HepG2 (cell line): ENCODE data around the gene CD7. TPM values are rescaled to one million over a fixed set of nuclear protein-coding genes. Genes with fewer than 3 reads are reported as not detected.
A peak's percentile ranks its signal among the peaks of the same experiment; 100 is the strongest.

Source experiments
- SP5 ChIP-seq: IDR thresholded peaks from 2 replicates; pipeline ENCODE4 v1.6.1; 2016; ENCODE audit warnings: low read depth, borderline replicate concordance
- ZSCAN31 ChIP-seq: sonication (generic); formaldehyde crosslinking; IDR thresholded peaks from 2 replicates; pipeline ENCODE4 v1.5.0; 2020; ENCODE audit warnings: low read depth, mild to moderate bottlenecking, missing genetic modification reagents
- ZZZ3 ChIP-seq: sonication (generic); formaldehyde crosslinking; IDR thresholded peaks from 2 replicates; pipeline ENCODE4 v1.4.0; 2020; ENCODE audit warnings: missing genetic modification reagents, mild to moderate bottlenecking, borderline replicate concordance
- polyA plus RNA-seq, 8 experiments: library from polyadenylated mRNA; depleted of rRNA in 3 of 8; stranded (reverse) in 7 of 8; unstranded in 1 of 8; fragments of >200 nt; fragmentation: Illumina TruSeq in 4 of 8; extraction: Trizol in 4 of 8; gene quantifications; 2 replicates each; pipeline versions ENCODE4 v1.2.1 to v1.2.3, GENCODE V29; 2011 to 2016; ENCODE audit warnings: low read depth in 4 of 8, missing spikeins in 1 of 8, mixed read lengths in 1 of 8; ENCODE audit not compliant: insufficient read depth in 1 of 8
- total RNA-seq, 5 experiments: library from RNA; depleted of rRNA; stranded (reverse); fragments of >200 nt; fragmentation: Illumina TruSeq; extraction: Trizol; gene quantifications; 2 replicates each; pipeline ENCODE4 v1.2.3, GENCODE V29; 2016; ENCODE audit warnings: low read depth in 1 of 5
- TF ChIP-seq, protein P1 (sequence below): sonication (generic); formaldehyde crosslinking; IDR thresholded peaks from 2 replicates; pipeline ENCODE4 v1.5.0; 2020; ENCODE audit warnings: mild to moderate bottlenecking, missing genetic modification reagents
- TF ChIP-seq, protein P2 (sequence below): sonication (generic); formaldehyde crosslinking; IDR thresholded peaks from 2 replicates; pipeline ENCODE4 v1.5.0; 2020; ENCODE audit warnings: mild to moderate bottlenecking, missing genetic modification reagents, borderline replicate concordance
- TF ChIP-seq, protein P3 (sequence below): sonication (generic); formaldehyde crosslinking; IDR thresholded peaks from 2 replicates; pipeline ENCODE4 v1.4.0; 2020; ENCODE audit warnings: missing genetic modification reagents
- TF ChIP-seq, protein P4 (sequence below): sonication (generic); formaldehyde crosslinking; IDR thresholded peaks from 2 replicates; pipeline ENCODE4 v1.5.1; 2020; ENCODE audit warnings: mild to moderate bottlenecking, missing genetic modification reagents, moderate library complexity
- TF ChIP-seq, protein P5 (sequence below): IDR thresholded peaks from 2 replicates; pipeline ENCODE4 v1.6.1; 2016; ENCODE audit warnings: low read depth, missing genetic modification reagents, missing compliant biosample characterization
- TF ChIP-seq, protein P6 (sequence below): conservative IDR thresholded peaks from 2 replicates; pipeline ENCODE4 v1.6.1; 2018; ENCODE audit warnings: missing genetic modification reagents

CD7 gene
- total and polyA plus RNA-seq, 2 of the 13 experiments (the other 11 are each of a cell fraction or from before 2014, with no cell fraction given): 67.6 to 76.4 TPM

DNA sequence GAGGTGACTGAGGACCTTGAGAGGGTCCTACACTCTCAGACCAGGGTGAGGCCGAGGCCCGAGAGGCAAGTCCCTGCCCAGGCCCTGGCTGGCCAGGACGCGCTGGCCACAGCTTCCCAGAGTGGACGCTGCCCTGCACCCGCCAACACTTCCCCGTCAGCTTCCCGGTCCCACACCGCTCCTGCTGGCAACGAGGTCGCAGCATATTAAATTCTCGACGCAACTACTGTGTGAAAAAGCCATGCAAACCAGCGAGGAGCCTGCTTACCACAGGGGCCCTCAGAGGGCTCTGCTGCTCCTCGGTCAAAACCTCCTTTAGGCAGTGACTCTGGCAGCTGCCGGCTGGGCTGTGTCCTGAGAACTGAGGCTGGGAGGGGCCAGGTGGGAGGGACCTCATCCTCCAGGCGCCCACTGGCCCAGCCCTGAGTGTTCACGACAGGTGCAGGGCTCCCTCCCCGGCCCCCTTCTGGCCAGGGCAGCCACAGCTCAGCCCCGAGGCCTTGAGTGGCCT is 39.5 kb upstream of the CD7 start (continued):
- TF ChIP-seq, protein P1, sequence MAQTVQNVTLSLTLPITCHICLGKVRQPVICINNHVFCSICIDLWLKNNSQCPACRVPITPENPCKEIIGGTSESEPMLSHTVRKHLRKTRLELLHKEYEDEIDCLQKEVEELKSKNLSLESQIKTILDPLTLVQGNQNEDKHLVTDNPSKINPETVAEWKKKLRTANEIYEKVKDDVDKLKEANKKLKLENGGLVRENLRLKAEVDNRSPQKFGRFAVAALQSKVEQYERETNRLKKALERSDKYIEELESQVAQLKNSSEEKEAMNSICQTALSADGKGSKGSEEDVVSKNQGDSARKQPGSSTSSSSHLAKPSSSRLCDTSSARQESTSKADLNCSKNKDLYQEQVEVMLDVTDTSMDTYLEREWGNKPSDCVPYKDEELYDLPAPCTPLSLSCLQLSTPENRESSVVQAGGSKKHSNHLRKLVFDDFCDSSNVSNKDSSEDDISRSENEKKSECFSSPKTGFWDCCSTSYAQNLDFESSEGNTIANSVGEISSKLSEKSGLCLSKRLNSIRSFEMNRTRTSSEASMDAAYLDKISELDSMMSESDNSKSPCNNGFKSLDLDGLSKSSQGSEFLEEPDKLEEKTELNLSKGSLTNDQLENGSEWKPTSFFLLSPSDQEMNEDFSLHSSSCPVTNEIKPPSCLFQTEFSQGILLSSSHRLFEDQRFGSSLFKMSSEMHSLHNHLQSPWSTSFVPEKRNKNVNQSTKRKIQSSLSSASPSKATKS (CRISPR knock-in tag): no peak
- TF ChIP-seq, protein P2, sequence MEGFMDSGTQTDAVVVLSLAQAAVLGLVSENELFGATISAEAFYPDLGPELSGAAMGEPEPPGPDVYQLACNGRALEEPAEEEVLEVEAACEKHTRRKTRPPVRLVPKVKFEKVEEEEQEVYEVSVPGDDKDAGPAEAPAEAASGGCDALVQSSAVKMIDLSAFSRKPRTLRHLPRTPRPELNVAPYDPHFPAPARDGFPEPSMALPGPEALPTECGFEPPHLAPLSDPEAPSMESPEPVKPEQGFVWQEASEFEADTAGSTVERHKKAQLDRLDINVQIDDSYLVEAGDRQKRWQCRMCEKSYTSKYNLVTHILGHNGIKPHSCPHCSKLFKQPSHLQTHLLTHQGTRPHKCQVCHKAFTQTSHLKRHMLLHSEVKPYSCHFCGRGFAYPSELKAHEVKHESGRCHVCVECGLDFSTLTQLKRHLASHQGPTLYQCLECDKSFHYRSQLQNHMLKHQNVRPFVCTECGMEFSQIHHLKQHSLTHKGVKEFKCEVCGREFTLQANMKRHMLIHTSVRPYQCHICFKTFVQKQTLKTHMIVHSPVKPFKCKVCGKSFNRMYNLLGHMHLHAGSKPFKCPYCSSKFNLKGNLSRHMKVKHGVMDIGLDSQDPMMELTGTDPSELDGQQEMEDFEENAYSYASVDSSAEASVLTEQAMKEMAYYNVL (CRISPR knock-in tag): peak; percentile 50; the same call in 1 of the 2 replicates
- TF ChIP-seq ZZZ3 (no peak), SP5 (CRISPR knock-in tag) (0 out of 2 replicates have a peak, but pooled peaks have one; percentile 24), ZSCAN31 (CRISPR knock-in tag) (no peak)
- TF ChIP-seq, protein P3, sequence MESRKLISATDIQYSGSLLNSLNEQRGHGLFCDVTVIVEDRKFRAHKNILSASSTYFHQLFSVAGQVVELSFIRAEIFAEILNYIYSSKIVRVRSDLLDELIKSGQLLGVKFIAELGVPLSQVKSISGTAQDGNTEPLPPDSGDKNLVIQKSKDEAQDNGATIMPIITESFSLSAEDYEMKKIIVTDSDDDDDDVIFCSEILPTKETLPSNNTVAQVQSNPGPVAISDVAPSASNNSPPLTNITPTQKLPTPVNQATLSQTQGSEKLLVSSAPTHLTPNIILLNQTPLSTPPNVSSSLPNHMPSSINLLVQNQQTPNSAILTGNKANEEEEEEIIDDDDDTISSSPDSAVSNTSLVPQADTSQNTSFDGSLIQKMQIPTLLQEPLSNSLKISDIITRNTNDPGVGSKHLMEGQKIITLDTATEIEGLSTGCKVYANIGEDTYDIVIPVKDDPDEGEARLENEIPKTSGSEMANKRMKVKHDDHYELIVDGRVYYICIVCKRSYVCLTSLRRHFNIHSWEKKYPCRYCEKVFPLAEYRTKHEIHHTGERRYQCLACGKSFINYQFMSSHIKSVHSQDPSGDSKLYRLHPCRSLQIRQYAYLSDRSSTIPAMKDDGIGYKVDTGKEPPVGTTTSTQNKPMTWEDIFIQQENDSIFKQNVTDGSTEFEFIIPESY (CRISPR knock-in tag): peak; percentile 59; the same call in 1 of the 2 replicates
- TF ChIP-seq, protein P4, sequence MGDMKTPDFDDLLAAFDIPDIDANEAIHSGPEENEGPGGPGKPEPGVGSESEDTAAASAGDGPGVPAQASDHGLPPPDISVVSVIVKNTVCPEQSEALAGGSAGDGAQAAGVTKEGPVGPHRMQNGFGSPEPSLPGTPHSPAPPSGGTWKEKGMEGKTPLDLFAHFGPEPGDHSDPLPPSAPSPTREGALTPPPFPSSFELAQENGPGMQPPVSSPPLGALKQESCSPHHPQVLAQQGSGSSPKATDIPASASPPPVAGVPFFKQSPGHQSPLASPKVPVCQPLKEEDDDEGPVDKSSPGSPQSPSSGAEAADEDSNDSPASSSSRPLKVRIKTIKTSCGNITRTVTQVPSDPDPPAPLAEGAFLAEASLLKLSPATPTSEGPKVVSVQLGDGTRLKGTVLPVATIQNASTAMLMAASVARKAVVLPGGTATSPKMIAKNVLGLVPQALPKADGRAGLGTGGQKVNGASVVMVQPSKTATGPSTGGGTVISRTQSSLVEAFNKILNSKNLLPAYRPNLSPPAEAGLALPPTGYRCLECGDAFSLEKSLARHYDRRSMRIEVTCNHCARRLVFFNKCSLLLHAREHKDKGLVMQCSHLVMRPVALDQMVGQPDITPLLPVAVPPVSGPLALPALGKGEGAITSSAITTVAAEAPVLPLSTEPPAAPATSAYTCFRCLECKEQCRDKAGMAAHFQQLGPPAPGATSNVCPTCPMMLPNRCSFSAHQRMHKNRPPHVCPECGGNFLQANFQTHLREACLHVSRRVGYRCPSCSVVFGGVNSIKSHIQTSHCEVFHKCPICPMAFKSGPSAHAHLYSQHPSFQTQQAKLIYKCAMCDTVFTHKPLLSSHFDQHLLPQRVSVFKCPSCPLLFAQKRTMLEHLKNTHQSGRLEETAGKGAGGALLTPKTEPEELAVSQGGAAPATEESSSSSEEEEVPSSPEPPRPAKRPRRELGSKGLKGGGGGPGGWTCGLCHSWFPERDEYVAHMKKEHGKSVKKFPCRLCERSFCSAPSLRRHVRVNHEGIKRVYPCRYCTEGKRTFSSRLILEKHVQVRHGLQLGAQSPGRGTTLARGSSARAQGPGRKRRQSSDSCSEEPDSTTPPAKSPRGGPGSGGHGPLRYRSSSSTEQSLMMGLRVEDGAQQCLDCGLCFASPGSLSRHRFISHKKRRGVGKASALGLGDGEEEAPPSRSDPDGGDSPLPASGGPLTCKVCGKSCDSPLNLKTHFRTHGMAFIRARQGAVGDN (CRISPR knock-in tag): peak; percentile 49
- TF ChIP-seq, protein P5, sequence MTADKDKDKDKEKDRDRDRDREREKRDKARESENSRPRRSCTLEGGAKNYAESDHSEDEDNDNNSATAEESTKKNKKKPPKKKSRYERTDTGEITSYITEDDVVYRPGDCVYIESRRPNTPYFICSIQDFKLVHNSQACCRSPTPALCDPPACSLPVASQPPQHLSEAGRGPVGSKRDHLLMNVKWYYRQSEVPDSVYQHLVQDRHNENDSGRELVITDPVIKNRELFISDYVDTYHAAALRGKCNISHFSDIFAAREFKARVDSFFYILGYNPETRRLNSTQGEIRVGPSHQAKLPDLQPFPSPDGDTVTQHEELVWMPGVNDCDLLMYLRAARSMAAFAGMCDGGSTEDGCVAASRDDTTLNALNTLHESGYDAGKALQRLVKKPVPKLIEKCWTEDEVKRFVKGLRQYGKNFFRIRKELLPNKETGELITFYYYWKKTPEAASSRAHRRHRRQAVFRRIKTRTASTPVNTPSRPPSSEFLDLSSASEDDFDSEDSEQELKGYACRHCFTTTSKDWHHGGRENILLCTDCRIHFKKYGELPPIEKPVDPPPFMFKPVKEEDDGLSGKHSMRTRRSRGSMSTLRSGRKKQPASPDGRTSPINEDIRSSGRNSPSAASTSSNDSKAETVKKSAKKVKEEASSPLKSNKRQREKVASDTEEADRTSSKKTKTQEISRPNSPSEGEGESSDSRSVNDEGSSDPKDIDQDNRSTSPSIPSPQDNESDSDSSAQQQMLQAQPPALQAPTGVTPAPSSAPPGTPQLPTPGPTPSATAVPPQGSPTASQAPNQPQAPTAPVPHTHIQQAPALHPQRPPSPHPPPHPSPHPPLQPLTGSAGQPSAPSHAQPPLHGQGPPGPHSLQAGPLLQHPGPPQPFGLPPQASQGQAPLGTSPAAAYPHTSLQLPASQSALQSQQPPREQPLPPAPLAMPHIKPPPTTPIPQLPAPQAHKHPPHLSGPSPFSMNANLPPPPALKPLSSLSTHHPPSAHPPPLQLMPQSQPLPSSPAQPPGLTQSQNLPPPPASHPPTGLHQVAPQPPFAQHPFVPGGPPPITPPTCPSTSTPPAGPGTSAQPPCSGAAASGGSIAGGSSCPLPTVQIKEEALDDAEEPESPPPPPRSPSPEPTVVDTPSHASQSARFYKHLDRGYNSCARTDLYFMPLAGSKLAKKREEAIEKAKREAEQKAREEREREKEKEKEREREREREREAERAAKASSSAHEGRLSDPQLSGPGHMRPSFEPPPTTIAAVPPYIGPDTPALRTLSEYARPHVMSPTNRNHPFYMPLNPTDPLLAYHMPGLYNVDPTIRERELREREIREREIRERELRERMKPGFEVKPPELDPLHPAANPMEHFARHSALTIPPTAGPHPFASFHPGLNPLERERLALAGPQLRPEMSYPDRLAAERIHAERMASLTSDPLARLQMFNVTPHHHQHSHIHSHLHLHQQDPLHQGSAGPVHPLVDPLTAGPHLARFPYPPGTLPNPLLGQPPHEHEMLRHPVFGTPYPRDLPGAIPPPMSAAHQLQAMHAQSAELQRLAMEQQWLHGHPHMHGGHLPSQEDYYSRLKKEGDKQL (CRISPR knock-in tag): 0 out of 2 replicates have a peak, but pooled peaks have one; percentile 11
- TF ChIP-seq, protein P6, sequence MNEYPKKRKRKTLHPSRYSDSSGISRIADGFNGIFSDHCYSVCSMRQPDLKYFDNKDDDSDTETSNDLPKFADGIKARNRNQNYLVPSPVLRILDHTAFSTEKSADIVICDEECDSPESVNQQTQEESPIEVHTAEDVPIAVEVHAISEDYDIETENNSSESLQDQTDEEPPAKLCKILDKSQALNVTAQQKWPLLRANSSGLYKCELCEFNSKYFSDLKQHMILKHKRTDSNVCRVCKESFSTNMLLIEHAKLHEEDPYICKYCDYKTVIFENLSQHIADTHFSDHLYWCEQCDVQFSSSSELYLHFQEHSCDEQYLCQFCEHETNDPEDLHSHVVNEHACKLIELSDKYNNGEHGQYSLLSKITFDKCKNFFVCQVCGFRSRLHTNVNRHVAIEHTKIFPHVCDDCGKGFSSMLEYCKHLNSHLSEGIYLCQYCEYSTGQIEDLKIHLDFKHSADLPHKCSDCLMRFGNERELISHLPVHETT: 0 out of 2 replicates have a peak, but pooled peaks have one; percentile 27
